ENCODE measurements around the gene SLC25A25. TPM values are rescaled to one million over a fixed set of nuclear protein-coding genes. Genes with fewer than 3 reads are reported as not detected.

SLC25A25 gene
- total and polyA plus RNA-seq, 8 donors: 7.9 to 37.1 (median 13.6) TPM

- Histone ChIP-seq H3K4me3 (no peak overlapping the region), H3K36me3 (no peaks in the 10 kb centered on the region), H3K9me3 (no peaks in the 10 kb centered on the region), H3K4me1 (no peaks in the 10 kb centered on the region), H3K27ac (no peak overlapping the region), H3K27me3 (peaks cover 0 to 1% (median 0%) of the 10 kb centered on the region in 3 donors)
- WGBS, 5 donors: 88 to 94% (median 91%) methylated on average over 18 of the region's 18 CpGs
- intact Hi-C loops (cut with DNase I; ENCODE audit: low total_unique reads): no loop called here
- TF ChIP-seq POLR2A (IDR thresholded peaks at IDR 0.05) (no peak), CTCF (IDR thresholded peaks at IDR 0.05) (no peak), EP300 (IDR thresholded peaks at IDR 0.05) (no peak), POLR2AphosphoS5 (IDR thresholded peaks at IDR 0.05) (no peak)
- DNase-seq: no peak
These were observed 69.1 kb downstream of the SLC25A25 start for GRCh38 chr9:128136816-128137793.

DNA sequence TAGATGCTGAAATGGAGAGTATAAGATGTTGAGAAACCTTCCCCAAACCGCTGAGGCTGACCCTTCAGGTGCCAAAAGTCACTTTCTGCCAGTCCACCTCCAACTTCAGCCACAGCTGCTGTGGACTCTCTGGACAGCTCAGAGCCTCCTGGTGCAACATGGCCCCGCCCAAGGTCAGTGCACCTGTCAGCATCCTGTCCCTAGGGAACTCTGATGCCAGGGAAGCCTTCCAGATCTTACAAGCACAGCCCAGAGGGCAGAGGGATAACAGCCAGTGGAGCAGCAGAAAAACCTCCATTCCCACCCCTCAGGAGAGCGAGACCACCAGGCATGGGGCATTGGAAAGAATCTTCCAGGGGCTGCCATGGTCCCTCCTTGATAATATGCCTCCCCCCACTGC is 70.0 kb downstream of the SLC25A25 start:
- Histone ChIP-seq H3K4me1 (peaks cover 0 to under 1% (median 0%) of the 10 kb centered on the region in 4 donors), H3K9me3 (no peaks in the 10 kb centered on the region), H3K27me3 (no peaks in the 10 kb centered on the region), H3K27ac (no peak overlapping the region), H3K36me3 (no peaks in the 10 kb centered on the region), H3K4me3 (no peak overlapping the region)
- no peak for TF ChIP-seq EP300 (IDR thresholded peaks at IDR 0.05)
- TF ChIP-seq POLR2AphosphoS5 (IDR thresholded peaks at IDR 0.05): no peak
- no peak for TF ChIP-seq POLR2A (IDR thresholded peaks at IDR 0.05)
- TF ChIP-seq CTCF (IDR thresholded peaks at IDR 0.05): no peak
- intact Hi-C loops (cut with DNase I; ENCODE audit: low total_unique reads): no loop called here
- no peak for DNase-seq
- WGBS, 5 donors: 60 to 90% (median 83%) methylated on average over 1 to 3 of the region's 3 CpGs

- intact Hi-C loops (cut with DNase I; ENCODE audit: low total_unique reads): no loop called here
These were observed 71.6 kb downstream of the SLC25A25 start for GRCh38 chr9:128139621-128140020.

DNA sequence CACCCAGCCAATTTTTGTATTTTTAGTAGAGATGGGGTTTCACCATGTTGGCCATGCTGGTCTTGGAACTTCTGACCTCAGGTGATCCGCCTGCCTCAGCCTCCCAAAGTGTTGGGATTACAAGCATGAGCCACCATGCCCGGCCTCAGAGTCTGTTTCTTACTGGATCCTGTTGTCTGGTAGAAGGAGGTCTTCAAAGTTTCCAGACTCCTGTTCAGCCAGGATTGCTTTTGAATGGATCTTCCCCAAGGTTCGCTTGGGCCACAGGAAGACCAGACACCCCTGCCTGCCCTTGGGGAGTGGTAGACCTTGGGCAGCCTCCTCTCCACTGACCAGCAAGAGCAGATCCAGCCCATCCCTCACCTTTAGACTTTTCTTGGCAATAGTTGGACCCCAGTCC is 73.6 kb downstream of the SLC25A25 start:
- 95 to 100% (median 97%) methylated on average over 2 to 3 of the region's 3 CpGs for WGBS, 5 donors
- DNase-seq: no peak

More at GRCh38 chr9:128139621-128140020, 71.6 kb downstream of the SLC25A25 start:
- 63 to 89% (median 78%) methylated on average over 1 to 9 of the region's 16 CpGs for WGBS, 5 donors
- DNase-seq: no peak
- H3K4me3 ChIP-seq: no peak overlapping the region
- H3K27me3 ChIP-seq: no peaks in the 10 kb centered on the region
- no peaks in the 10 kb centered on the region for H3K9me3 ChIP-seq
- H3K4me1 ChIP-seq: peaks cover 0 to 14% (median 4%) of the 10 kb centered on the region in 4 donors
- no peak for TF ChIP-seq POLR2A (IDR thresholded peaks at IDR 0.05)
- no peak for TF ChIP-seq EP300 (IDR thresholded peaks at IDR 0.05)
- TF ChIP-seq CTCF (IDR thresholded peaks at IDR 0.05): no peak
- TF ChIP-seq POLR2AphosphoS5 (IDR thresholded peaks at IDR 0.05): no peak
- H3K27ac ChIP-seq: no peak overlapping the region
- H3K36me3 ChIP-seq: no peaks in the 10 kb centered on the region

More for the DNA sequence above, 73.6 kb downstream of the SLC25A25 start:
- TF ChIP-seq POLR2AphosphoS5 (IDR thresholded peaks at IDR 0.05): no peak
- no peak for TF ChIP-seq EP300 (IDR thresholded peaks at IDR 0.05)
- TF ChIP-seq CTCF (IDR thresholded peaks at IDR 0.05): no peak
- no peak for TF ChIP-seq POLR2A (IDR thresholded peaks at IDR 0.05)
- Histone ChIP-seq H3K4me1 (peaks cover 0 to 18% (median 7%) of the 10 kb centered on the region in 4 donors), H3K36me3 (no peaks in the 10 kb centered on the region), H3K4me3 (no peak overlapping the region), H3K27me3 (no peaks in the 10 kb centered on the region), H3K27ac (no peak overlapping the region), H3K9me3 (no peaks in the 10 kb centered on the region)
- intact Hi-C loops (cut with DNase I; ENCODE audit: low total_unique reads): no loop called here
